ENCODE measurements around the gene CSGALNACT2.
"Not testable (repeated sequence)": the region's sequence is repeated elsewhere in the genome, so short reads cannot be mapped to it uniquely, and the experiment has no call there.

The CSGALNACT2 gene

DNA sequence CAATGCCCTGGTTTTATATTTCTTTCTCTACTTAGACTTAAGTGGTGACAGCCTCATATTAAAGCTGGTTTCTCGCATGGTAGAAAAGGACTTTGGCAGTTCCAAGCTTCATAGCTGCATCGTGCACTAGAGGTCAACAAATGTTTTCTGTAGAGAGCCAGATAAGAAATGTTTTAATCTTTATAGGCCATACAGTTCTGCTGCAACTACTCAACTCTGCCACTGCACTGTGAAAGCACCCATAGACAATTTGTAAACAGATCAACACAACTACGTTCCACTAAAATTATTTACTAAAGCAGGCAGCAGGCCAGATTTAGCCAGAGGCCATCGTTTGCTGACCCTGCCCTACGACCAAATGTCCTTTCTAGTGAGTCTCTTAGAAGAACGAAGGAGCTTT lies 36.7 kb downstream of the CSGALNACT2 start:
- H3K27ac ChIP-seq = no peak overlapping the region
- no peak for DNase-seq (ENCODE audit: low spot score)
- TF ChIP-seq, protein P1, sequence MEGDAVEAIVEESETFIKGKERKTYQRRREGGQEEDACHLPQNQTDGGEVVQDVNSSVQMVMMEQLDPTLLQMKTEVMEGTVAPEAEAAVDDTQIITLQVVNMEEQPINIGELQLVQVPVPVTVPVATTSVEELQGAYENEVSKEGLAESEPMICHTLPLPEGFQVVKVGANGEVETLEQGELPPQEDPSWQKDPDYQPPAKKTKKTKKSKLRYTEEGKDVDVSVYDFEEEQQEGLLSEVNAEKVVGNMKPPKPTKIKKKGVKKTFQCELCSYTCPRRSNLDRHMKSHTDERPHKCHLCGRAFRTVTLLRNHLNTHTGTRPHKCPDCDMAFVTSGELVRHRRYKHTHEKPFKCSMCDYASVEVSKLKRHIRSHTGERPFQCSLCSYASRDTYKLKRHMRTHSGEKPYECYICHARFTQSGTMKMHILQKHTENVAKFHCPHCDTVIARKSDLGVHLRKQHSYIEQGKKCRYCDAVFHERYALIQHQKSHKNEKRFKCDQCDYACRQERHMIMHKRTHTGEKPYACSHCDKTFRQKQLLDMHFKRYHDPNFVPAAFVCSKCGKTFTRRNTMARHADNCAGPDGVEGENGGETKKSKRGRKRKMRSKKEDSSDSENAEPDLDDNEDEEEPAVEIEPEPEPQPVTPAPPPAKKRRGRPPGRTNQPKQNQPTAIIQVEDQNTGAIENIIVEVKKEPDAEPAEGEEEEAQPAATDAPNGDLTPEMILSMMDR (conservative IDR thresholded peaks at IDR 0.05; ENCODE audit: low read depth) = no peak
- ChIA-PET CTCF (no interaction called here), POLR2A (ENCODE audit: low non-redundant PET) (no interaction called here)

DNA sequence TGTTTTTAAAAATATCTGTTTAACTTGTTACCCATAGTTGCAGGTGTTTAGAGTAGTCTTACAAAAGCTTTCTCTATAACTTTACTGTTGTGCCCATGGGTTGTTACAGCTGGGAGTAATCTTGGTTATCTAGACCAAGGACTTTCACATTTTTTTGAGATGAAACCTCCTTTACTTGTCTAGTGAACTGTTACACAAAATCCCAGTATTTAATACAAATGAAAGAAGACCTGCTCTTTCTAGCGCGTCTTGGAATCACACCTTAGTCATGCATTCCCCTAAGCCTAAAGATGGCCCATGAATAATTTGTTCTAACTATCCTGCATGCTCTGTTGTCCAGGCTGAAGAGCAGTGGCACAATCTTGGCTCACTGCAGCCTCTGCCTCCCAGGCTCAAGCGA lies 38.0 kb downstream of the CSGALNACT2 start:
- TF ChIP-seq, protein P1 (conservative IDR thresholded peaks at IDR 0.05; ENCODE audit: low read depth) = no peak
- DNase-seq (ENCODE audit: low spot score) = no peak
- ChIA-PET POLR2A (ENCODE audit: low non-redundant PET) (no interaction called here), CTCF (interaction anchor here (0.6 to 0.7 kb wide), 3 partner anchors 9 to 70 kb away, joined by 3 read pairs; no protein-coding TSS in a partner anchor)
- H3K27ac ChIP-seq = no peak overlapping the region

DNA sequence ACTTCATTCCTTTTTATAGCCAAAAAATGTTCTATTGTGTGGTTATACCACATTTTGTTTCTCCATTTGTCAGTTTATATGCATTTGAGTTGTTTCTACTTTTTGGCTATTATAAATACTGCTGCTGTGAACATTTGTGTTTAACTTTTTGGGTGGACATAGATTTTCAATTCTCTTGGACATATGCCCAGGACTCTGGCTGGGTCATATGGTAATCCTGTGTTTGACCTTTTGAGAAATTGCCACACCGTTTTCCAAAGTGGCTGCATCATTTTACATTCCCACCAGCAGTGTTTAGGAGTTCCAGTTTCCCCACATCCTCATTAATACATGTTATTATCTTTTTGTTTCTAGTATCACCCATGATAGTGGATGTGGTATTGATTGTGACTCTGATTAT lies 39.4 kb downstream of the CSGALNACT2 start:
- H3K27ac ChIP-seq = no peak overlapping the region
- POLR2A ChIA-PET (ENCODE audit: low non-redundant PET) = no interaction called here
- CTCF ChIA-PET = no interaction called here
- DNase-seq (ENCODE audit: low spot score) = no peak
- TF ChIP-seq, protein P1 (conservative IDR thresholded peaks at IDR 0.05; ENCODE audit: low read depth) = no peak

DNA sequence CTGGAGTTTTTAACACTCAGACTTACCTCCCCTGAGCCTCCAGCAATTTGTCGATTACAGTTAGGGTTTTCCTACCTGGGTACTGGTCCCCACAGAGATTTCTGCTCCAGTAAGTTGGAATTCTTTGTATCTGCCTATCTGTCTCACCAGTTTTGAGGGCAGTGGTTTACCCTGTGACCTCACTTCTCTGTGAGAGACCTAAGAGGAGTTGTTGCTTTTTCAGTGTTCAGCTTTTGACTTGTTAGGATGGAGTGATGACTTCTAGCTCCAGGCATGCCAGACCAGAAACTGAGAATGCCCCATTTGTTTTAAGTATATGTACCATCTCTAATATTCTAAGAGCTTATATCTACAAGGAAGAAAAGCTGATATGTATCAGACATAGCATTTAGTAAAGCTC lies 42.9 kb downstream of the CSGALNACT2 start:
- TF ChIP-seq, protein P1 (conservative IDR thresholded peaks at IDR 0.05; ENCODE audit: low read depth) = no peak
- ChIA-PET POLR2A (ENCODE audit: low non-redundant PET) (no interaction called here), CTCF (interaction anchor here (0.5 to 0.9 kb wide), 2 partner anchors 15 to 24 kb away, joined by 3 to 4 read pairs; no protein-coding TSS in a partner anchor)
- DNase-seq (ENCODE audit: low spot score) = no peak
- no peak overlapping the region for H3K27ac ChIP-seq

DNA sequence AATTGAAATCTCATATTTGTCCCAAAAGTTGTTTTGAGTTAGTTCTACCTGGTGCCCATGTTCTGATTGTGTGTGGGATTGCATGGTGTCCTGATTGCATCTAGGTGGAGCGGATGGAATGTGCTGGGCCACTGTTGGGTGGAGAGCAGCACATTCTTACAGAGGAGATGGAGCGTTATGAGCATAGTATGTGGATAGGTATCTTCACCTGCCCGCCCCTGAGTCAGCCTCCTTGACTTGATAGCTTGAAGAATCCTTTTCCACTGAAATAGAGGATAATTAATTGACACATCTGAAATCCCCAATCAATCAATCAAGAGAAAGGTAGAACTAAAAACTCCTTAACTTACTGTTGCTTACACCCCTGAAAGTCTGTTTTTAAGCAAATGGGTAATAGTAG lies 45.5 kb downstream of the CSGALNACT2 start:
- POLR2A ChIA-PET (ENCODE audit: low non-redundant PET); DNase-seq (ENCODE audit: low spot score); H3K27ac ChIP-seq: not testable (repeated sequence)
- CTCF ChIA-PET = interaction anchor here (0.6 kb wide), 1 partner anchor 367 kb away, joined by 3 read pairs; no protein-coding TSS in a partner anchor

DNA sequence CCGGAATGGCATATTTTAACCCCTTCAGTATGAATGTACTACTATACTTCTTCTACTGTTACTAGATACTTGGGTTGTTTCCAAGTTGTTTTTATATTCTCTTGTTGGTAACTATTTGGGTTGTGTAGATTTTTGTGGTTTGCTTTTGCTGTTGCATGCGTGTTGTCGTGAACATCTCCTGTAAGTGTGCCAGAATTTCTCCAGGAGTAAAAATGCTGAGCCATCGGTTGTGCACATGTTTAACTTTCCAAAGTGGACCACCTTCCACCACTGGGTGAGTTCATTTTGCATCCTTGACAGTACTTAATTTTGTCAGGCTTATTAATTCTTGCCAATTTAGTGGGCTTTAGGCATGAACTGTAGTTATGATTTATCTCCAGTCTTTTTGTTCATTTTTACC lies 47.9 kb downstream of the CSGALNACT2 start:
- CTCF ChIA-PET = no interaction called here
- TF ChIP-seq, protein P1 (conservative IDR thresholded peaks at IDR 0.05; ENCODE audit: low read depth) = no peak
- no peak overlapping the region for H3K27ac ChIP-seq

DNA sequence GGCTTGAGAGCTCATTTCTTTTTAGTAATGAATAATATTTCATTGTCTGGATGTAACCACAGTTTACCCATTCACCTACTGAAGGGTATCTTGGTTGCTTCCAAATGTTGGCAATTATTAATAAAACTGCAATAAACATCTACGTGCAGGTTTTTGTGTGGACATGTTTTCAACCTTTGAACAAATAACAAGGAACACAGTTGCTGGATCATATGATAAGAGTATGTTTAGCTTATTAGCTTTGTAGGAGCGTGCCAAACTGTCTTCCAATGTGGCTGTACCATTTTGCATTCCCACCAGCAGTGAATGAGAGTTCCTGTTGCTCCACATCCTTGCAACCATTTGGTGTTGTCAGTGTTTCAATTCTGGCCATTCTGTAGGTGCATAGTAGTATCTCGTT lies 49.0 kb downstream of the CSGALNACT2 start:
- DNase-seq (ENCODE audit: low spot score) = no peak
- H3K27ac ChIP-seq = no peak overlapping the region
- CTCF ChIA-PET = interaction anchor here (0.6 kb wide), 1 partner anchor 10 kb away, joined by 3 read pairs; no protein-coding TSS in a partner anchor
- POLR2A ChIA-PET (ENCODE audit: low non-redundant PET) = no interaction called here
- TF ChIP-seq, protein P1 (conservative IDR thresholded peaks at IDR 0.05; ENCODE audit: low read depth) = no peak

More for the DNA sequence above, 47.9 kb downstream of the CSGALNACT2 start:
- POLR2A ChIA-PET (ENCODE audit: low non-redundant PET) = no interaction called here
- no peak for DNase-seq (ENCODE audit: low spot score)
